HG02588 (cell line): ENCODE data around the gene SF3B3.
"Not testable (repeated sequence)": the region's sequence is repeated elsewhere in the genome, so short reads cannot be mapped to it uniquely, and the experiment has no call there.

Experiments
- ATAC-seq: cut with Tn5 transposase; IDR thresholded peaks from one replicate; pipeline ENCODE4 v1.9.1; 2021; ENCODE audit warnings: mild to moderate bottlenecking, moderate library complexity; ENCODE audit not compliant: unreplicated experiment

SF3B3 gene

DNA sequence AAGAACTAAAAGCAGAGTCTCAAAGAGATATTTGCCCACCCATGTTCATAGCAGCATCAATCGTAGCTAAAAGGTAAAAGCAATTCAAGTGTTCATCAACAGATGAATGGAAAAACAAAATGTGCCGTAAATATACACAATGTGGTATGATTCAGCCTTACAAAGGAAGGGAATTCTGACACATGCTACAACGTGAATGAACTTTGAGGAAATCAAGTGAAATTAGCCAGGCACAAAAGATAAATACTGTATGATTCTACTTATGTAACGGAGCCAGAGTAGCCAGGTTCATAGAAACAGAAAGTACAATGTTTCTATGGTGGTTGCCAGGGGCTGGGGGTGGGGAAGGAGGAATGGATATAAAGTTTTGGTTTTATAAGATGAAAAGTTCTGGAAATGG is 64.9 kb downstream of the SF3B3 start:
- ATAC-seq = no peak

DNA sequence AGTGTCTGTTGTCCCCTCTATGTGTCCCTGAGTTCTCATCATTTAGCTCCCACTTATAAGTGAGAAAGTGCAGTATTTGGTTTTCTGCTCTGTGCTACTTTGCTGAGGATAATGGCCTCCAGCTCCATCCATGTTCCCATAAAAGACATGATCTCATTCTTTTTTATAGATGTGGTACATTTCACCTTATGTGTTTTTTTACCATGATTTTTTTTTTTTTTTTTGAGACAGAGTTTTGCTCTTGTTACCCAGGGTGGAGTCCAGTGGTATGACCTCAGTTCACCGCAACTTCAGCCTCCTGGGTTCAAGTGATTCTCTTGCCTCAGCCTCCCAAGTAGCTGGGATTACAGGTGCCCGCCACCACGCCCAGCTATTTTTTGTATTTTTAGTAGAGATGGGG is 65.8 kb downstream of the SF3B3 start:
- ATAC-seq = not testable (repeated sequence)

DNA sequence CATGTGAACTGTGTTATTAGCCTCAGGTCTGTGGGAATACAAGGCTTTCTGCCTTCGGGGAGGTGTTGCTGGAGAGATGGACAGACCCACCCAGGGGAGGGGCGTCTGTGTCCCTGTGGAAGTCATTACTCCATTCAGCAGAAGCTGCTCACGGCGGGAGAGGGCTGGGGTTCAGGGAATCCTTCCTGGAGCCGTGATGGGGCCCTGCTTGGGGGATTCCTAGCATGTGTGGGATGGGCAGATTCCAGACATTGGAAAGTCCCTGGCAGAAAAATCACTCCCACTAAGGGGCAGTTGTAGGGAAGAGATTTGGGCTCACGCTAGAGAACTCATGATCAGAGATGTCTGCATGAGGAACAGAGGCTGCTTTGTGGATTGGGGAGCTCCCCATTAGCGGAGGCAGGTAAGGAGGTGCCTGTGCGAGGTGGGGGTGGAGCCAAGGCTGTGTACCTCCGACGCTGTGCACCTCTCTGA is 66.4 kb downstream of the SF3B3 start:
- no peak for ATAC-seq

DNA sequence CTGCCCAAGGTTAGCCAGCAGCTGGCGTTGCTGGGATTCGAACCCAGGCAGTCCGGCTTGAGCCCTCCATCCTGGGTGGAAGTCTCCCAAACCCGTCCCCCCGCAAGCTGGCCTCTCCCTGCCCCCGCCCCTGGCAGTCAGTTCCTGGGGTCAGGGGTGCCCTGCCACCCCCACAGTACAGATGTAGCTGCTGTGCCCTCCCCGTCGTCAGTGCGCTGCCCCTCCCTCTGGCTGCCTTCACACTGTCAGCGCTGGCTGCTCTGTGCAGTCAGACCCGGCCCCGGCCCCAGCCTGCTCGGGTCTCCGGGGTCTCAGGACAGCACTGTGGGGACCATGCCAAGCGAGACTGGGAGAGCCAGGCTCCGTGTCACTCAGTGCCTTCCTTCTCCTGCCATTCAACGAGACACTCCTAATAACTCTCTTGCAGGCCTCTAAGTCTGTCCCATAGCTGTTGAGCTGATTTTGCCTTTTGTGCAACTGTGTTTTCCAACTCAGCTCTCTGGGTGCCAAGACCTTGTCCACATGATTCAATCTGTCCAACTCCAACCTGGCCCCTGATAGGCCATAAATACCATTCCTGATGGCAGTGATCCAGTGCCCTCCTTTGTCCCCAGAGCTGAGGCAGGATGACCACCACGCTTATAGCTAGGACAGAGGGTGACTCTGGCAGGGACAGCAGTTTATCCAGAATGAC is 67.3 kb downstream of the SF3B3 start:
- no peak for ATAC-seq

DNA sequence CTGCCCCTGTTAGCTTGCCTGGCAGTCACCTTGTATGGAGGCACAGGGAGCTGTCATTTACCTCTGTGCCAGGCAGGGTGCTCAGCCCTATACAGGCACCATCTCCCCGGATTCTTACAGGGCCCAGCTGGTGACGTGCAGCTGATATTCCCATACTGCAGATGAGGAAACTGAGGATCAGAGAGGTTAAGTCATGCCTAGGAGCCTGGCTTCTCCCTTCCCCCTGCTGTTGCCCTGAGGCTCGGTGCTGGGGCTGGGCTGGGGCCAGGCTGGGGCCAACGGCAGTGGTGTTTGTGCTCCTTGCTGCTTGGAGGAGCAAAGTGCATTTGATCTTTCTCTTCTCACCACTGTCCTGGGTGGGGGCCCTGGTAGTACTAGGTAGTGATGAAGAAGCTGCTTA is 68.0 kb downstream of the SF3B3 start:
- no peak for ATAC-seq

DNA sequence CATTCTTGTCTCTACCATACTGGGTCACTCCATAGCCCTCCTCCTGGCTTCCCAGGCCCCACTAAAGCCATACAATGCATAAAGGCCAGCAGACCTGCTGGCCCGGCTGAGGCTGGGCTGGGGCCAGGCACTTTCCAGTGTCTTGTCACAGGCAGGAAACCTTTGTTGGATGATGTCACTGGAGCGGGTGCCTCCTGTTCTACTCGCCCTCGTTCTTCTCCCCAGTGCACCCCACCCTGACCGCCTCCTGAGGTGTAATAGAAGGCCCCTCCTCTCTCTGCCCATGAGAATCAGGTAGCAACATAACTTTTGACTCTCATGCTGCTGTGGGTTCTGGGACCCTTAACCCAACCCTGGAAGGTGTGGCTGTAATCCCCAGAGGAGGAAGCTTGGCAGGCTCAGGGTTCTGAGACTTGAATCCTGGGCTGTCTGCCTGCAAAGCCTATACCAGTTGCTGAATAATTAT is 68.5 kb downstream of the SF3B3 start:
- no peak for ATAC-seq

DNA sequence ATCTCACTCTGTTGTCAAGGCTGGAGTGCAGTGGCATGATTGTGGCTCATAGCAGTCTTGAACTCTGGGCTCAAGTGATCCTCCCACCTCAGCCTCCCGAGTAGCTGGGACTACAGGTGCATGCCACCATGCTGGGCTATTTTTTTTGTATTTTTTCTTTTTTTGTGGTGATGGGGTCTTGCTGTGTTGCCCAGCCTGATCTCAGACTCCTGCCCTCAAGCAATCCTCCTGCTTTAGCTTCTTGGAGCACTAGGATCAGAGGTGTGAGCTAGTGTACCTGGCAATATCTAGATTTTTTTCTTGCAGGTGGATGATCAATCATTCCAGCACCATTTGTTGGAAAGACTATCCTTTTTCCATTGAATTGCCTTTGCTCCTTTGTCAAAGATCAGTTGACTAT is 69.9 kb downstream of the SF3B3 start:
- no peak for ATAC-seq

DNA sequence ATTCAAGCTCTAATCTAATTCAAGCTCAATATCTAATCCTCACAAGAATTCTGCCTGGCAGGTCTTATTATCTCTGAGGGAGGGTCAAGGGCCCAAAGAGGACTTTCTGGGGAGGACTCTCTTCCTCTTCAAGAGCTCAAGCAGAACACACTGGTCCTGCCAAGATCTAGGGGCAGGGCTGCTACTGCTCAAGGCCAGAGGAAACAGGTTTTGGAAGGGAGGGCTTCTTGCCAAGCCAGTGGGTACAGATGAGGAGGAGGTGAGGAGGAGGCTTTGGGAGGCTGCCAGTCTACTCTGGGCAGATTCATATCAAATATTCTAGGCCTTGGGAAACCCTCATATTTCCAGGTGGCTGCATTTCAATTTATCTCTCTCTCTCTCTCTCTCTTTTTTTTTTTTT is 71.0 kb downstream of the SF3B3 start:
- no peak for ATAC-seq

DNA sequence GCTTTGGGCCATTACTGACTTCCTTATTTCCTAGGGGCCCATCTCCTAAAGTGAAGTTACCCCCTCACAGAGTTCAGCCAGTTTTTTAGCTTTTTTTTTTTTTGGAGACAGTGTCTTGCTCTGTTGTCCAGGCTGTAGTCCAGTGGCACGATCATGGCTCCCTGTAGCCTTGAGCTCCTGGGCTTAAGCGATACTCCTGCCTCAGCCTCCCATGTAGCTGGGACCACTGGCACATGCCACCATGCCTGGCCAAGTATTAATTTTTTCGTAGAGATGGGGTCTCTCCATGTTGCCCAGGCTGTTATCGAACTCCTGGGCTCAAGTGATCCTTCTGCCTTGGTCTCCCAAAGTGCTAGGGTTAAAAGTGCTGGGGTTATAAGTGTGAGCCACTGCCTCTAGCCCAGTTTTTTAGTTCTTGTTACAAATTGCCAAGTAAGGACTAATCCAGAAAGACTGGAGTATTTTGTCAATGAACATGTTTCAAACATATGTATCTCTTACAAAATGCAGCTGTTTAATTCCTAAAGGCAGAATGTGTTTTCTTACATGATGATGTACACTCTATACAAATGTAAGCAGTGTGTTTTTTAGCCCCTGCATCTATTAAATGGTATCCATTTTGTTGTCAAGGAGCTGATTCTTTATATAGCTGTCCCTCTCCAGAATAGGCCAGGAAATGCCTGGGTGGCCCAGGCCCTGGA is 73.7 kb downstream of the SF3B3 start:
- ATAC-seq = no peak

DNA sequence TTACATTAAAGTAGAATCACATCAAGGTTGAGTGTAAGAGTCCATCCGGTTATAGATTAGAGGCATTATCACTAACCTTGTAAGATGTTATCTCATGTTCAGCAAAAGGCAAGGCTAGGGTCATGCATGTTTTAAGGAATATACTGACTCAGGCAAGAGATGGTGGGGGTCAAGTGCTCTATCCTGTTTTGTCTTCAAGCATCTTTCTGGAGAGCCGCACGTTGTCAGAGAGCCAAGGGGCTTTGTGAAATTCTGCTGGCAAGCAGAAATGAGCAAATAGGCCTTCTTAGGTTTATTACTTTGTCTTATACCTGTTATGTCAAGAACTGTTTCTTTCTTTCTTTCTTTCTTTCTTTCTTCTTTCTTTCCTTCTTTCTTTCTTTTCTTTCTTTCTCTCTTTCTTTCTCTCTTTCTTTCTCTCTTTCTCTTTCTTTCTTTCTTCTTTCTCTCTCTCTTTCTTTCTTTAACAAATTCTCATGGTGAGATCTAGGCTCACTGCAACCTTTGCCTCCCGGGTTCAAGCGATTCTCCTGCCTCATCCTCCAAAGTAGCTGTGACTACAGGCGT is 75.4 kb downstream of the SF3B3 start:
- no peak for ATAC-seq

DNA sequence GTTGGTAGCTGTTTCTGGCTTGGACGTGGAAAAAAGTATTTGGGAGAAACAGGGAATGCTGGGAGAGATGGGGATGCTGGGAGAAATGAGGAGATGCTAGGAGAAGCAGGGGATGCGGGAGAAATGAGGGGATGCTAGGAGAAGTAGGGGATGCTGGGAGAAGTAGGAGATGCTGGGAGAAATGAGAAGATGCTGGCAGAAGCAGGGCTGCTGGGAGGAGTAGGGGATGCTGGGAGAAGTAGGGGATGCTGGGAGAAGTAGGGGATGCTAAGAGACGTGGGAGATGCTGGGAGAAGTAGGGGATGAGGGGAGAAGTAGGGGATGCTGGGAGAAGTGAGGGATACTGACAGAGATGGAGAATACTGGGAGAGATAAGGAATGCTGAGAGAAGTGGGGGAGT is 77.1 kb downstream of the SF3B3 start:
- no peak for ATAC-seq

DNA sequence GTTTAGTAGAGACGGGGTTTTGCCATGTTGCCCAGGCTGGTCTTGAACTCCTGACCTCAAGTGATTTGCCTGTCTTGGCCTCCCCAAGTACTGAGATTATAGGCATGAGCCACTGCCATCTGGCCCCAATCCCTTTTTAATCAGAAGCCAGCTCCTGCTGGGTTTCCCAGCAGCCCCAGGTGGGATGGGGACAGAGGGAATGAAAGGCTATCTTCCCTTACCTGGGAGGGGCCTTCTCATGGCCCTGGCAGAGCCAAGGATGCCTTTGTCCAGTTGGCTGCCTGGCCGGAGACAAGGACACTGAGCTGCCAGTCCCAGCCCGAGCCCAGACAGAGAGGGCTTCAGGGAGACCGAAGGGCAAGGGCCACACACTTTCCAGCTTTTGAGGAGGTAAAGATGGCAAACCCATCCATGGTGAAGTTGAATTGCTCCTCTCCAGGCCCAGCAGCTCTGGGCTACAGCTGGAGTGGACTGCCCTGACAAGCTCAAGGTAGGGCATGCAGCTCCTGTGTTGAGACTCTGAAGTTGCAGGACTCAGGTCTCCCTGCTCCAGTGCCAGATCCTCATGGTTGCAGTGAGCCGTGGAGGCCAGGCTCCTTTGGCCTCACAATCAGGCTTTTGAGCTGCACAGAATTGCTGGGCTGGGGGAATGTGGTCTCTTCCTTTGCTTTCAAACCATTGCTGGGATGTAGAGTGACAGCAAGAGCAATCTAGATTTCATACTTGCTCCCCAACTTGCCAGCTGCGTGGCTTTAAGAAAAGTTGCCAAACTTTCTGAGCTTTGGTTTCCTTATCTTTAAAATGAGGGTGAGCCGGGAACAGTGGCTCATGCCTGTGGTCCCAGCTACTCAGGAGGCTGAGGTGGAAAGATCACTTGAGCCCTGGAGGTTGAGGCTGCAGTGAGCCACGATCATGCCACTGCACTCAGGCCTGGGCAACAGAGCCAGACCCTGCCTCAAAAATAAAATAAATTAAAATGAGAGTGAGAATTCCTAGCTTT is 78.3 kb downstream of the SF3B3 start:
- no peak for ATAC-seq

DNA sequence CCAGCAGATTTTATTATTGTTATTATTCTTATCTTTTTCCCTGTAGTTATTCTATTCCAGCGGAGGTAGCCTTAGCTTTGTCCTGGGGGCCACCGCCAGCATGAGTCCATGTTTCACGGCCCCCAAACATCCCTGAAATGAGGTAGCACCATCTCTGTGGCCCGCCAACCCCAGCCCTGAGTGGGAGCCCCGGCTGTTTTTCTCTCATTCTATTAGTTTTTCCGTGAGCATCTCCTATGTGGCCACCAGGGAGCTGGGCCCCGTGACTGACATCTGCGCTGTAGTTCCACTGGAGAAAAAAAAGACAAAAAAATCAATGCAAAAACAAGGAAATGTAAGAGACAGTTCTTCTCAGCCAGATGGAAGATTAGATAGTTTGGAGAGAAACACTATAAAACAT is 79.2 kb downstream of the SF3B3 start:
- ATAC-seq = no peak

DNA sequence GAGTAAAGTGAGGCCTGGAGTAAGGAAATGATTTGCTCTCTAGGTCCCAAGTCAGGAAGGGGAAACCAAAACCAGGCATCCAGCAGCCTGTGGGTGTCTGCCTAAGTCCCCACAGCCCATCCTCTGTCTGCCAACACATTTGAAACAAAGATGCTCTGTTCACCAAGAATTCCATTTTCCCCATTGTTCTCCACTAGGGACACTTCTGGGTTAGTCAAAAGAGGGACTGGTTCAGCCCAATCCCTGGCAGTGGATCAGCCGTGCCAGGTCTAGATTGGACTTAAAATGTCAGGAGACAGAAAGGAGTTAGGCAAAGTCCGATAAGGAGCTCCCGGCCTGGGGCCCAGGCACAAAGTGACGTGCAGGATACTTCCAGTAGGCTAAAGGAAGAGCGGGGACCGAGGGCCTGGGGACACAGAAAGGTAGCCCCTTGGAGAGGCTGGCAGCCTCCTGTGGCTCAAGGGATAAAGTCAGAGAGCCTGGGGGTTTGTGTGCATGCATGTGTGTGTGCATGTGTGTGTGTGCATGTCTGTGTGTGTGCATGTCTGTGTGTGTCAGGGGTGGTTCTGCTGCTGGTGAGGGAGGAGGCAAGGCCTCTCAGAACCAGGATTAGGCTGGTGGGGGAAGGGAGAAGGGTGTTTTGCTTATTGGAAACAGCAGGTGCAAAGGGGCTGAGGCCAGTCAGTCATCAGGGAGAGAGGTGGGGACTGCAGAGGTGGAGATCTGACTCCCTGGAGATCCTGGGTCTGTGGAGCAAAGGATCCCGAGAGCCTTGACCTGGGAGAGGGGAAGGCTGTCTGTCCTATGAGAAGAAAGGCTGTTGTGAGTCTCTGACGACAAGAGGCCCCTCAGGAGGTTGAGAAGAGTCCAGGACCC is 81.0 kb downstream of the SF3B3 start:
- ATAC-seq = no peak

DNA sequence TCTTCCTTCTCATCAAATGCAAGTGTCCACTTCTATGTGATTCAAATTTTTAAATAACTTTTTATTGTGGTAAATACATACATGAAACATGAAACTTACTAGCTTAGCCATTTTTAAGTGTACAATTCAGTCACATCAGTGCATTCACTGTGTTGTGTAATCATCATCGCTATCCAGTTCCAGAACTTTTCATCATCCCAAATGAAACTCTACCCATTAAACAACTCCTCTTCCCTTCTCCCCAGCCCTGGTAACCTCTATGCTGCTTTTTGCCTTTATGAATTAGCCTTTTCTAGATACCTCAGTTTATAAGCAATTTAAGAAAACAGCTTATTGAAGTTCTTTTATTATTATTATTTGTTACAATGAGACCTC is 81.7 kb downstream of the SF3B3 start:
- ATAC-seq = no peak

DNA sequence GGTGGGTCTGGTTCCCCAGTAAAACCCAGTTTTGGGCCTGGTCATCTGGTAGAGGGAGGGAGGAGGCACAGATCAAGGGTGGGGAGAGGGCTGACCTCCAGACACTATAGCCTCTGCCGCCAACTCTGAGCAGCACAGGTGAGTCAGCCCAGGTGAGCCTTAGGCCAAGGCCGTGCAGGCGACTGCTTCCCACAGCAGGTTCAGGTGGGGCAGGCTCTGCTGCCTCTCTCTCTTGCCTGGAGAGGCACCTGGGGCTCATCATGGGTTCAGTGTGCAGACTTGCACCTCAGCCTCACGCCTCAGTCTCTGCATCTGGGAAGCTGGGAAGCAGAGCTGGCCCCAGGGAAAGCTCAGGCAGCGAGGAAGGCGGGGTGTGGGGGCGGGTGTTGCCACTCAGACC is 84.9 kb downstream of the SF3B3 start:
- no peak for ATAC-seq

DNA sequence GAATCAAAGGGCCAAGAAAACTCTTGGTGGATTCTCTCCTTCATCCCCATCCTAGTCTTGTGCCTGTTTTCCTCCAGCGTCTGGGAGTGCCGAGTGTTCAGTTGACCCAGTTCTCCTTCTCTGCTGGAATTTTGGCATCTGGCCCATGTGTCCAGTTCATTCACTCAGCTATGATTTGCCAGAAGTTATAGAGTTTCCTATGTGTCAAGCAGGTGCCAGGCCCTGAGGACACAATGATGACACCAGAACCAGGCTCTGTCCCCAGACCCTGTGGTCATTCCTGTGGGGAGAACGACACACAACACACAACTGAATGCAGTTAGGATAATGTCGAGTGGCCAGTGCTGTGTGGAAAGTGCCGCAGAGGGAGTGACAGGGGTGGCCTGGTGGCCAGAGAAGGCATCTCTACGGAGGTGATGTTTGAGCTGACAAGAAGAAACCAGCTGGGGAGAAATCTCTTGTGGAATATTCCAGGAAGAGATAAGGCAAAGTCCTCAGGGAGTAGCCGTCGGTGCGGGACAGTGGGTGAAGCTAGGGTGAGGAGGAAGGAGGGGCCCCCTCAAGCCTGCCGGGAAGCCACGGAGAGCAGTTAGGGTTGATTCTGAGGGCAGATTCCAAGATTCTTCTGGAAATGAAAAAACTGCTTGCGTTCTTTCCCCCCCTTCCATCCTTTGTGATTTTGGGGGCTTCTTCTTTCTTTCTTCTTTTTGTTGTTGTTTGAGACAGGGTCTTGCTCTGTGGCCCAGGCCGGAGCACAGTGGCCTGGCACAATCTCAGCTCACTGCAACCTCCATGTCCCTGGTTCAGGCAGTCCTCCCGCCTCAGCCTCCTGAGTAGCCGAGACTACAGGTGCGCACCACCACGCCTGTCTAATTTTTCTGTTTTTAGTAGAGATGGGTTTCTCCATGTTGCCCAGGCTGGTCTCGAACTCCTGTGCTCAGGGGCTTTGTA is 86.9 kb downstream of the SF3B3 start:
- ATAC-seq = no peak

DNA sequence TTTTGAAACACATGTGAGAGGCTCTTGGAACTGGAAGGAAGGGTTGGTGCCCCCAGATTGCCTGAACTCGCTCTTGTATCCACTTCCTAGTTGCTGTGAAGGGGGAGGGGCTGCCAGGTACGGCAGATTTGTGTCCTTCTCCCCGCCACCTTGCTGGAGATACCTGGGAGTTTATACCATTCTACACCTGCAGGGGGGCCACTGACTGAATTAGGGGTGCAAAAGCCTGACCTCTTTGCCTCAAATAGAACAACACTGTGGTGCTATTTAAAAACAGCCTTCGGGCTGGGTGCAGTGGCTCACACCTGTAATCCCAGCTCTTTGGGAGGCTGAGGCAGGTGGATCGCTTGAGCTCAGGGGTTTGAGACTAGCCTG is 87.6 kb downstream of the SF3B3 start:
- ATAC-seq = no peak

DNA sequence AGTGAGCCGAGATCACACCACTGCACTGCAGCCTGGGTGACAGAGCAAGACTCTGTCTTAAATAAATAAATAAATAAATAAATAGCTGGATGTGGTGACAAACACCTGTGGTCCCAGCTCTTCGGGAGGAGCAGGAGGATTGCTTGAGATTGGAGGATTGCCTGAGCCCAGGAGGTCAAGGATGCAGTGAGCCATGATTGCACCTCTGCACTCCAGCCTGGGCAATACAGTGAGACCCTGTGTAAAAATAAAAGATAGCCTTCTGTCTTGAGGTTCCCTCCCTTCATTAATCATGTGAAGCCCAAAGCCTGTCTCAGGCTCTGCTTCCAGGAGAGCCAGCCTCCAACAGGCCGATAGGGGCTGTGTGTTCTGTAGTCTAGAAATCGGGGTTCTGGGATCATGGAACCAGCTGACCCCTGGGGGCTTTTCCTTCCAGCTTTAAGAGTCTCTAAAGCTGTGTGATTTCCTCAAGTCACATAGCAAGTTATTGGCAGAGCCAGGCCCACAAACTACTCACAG is 88.2 kb downstream of the SF3B3 start:
- ATAC-seq = no peak
